Suprapubic skin (tissue), 4 donors: Measurements from ENCODE around the gene BRPF3.

Experiments
- CTCF ChIP-seq, 2 donors: fragments of 200-600 bp in 1 of 2; fragments of 450-650 bp in 1 of 2; sonication (generic) in 1 of 2; IDR thresholded peaks; one replicate each; pipeline ENCODE4 v1.5.1; 2016 to 2019; ENCODE audit warnings: antibody characterized with exemption in 2 of 2, mild to moderate bottlenecking in 1 of 2, moderate library complexity in 1 of 2
- EP300 ChIP-seq: sonication (generic); formaldehyde crosslinking; IDR thresholded peaks from one replicate; pipeline ENCODE4 v1.6.1; 2017; ENCODE audit warnings: antibody characterized with exemption
- POLR2A ChIP-seq, 2 donors: fragments of 450-650 bp; IDR thresholded peaks; one replicate each; pipeline ENCODE4 v1.6.1; 2017; ENCODE audit warnings: antibody characterized with exemption in 2 of 2, mild to moderate bottlenecking in 2 of 2, moderate library complexity in 2 of 2
- POLR2AphosphoS5 ChIP-seq, 3 donors: sonication (generic); formaldehyde crosslinking; IDR thresholded peaks; one replicate each; pipeline ENCODE4 v1.6.1; 2017; ENCODE audit warnings: antibody characterized with exemption in 3 of 3

- TF ChIP-seq CTCF (IDR thresholded peaks at IDR 0.05) (no peak), POLR2AphosphoS5 (IDR thresholded peaks at IDR 0.05) (no peak), EP300 (no peak), POLR2A (IDR thresholded peaks at IDR 0.05) (no peak)
Measured at GRCh38 chr6:36197739-36198221, 1.2 kb downstream of the BRPF3 start.
